Breast epithelium (tissue), 3 donors: ENCODE results near the gene OS9.

Experiments used
- CTCF ChIP-seq, 3 donors: fragments of 450-650 bp; IDR thresholded peaks; one replicate each; pipeline ENCODE4 v1.5.1; 2016 to 2017; ENCODE audit warnings: antibody characterized with exemption in 3 of 3, mild to moderate bottlenecking in 3 of 3, moderate library complexity in 3 of 3
- POLR2A ChIP-seq: fragments of 450-650 bp; IDR thresholded peaks from one replicate; pipeline ENCODE4 v1.6.1; 2016; ENCODE audit warnings: antibody characterized with exemption, mild to moderate bottlenecking, moderate library complexity
- POLR2AphosphoS5 ChIP-seq, 3 donors: sonication (generic); formaldehyde crosslinking; IDR thresholded peaks; one replicate each; pipeline ENCODE4 v1.6.1; 2017; ENCODE audit warnings: antibody characterized with exemption in 3 of 3

- TF ChIP-seq CTCF (IDR thresholded peaks at IDR 0.05) (peak; percentile 62 to 82 (median 71)), POLR2A (no peak), POLR2AphosphoS5 (IDR thresholded peaks at IDR 0.05) (no peak)
Measured at GRCh38 chr12:57726151-57726883, 32.4 kb downstream of the OS9 start.
